ENCODE measurements around the gene MAGEC2. TPM values are rescaled to one million over a fixed set of nuclear protein-coding genes. Genes with fewer than 3 reads are reported as not detected.

MAGEC2 gene
- polyA plus RNA-seq (2011; rRNA removed) (not detected in 2 replicates), polyA minus RNA-seq (2011; rRNA and poly(A)+ RNA removed) (not detected in 2 replicates)

DNA sequence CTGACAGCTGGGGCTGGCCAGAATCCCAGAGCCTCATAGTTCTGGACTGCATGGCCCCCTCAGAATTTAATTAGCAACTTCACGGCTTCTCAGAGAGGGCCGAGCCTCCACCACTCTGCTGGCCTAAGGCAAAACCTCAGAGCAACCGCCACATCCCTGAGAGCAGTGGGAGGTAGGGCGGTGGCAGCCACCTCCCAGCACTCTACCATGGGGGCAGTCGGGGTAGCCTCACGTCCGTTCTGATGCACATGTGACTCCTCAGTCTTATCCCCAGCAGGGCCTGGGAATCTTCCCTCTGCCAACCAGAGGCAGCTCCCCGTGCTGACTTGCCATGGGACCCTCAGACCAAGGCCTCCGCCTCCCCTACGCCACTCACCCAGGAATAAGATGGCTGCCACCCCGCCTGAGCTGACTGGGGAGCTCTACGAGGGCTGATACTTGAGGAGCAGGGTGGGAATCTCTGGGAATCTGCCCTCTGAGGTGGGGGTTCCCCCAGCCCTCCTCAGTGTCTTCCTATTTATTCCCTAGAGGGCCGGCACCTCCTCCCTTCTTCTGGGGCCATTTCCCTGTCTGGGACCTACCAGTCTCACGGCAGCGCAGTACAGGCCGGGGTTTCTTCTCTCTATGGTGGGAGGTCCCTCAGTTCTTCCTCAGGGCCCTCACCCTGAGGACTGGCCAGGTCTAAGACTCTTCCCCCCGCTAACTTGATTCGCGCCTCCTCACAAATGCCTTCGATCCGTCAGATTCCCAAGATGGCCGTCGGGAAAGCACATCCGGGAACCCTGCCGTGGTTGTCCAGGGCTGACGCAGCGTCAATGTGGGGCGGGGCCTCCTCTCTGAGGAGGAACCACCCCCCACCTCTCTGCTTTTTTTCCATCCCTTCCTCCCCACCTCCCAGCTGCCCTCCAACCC is at the start of gene MAGEC2:
MAGEC2 (minus strand) TSS at position 769 of the 912 bp plus-strand sequence. CDS start 1,303 bp downstream, outside the sequence.
- Histone ChIP-seq H3K27ac (ENCODE audit: low read depth, low read length) (no peak within 1 kb of the TSS), H3K9me3 (ENCODE audit: control insufficient read depth, insufficient read depth, low read length) (peaks cover 20% of the 10 kb centered on the region), H3K27me3 (ENCODE audit: control insufficient read depth, insufficient read depth, low read length) (no peaks in the 10 kb centered on the region), H3K4me3 (ENCODE audit: low read depth, low read length) (no peak within 1 kb of the TSS)
- CTCF ChIA-PET, result no interaction called here
- TF ChIP-seq CTCF (IDR thresholded peaks at IDR 0.05; ENCODE audit: low read depth, low read length), result no peak
- POLR2A ChIA-PET, result no interaction called here
- DNase-seq (ENCODE audit: low read depth, low spot score), result no peak

DNA sequence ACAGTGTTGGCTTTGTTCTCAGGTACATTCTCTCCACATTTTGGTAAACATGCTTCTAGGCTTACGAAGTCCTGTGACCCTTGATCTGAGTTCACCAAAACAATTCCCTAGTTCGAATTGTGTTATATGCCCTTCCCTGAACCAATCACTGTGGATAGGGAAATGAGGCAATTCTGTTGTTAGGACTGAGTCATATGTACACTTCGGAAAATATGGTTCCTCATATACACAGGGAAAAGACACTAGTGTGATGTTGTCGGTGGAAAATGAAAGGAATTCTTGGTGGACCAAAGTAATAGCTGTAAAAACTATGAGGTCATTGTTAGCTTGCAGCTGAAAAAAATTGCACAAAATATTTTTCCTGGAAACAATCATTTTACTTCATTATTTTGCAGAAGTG is 46.6 kb upstream of the MAGEC2 start:
- POLR2A ChIA-PET, result no interaction called here
- peaks cover 7% of the 10 kb centered on the region for H3K9me3 ChIP-seq (ENCODE audit: control insufficient read depth, insufficient read depth, low read length)
- CTCF ChIA-PET, result no interaction called here
- TF ChIP-seq CTCF (IDR thresholded peaks at IDR 0.05; ENCODE audit: low read depth, low read length), result no peak
- H3K4me3 ChIP-seq (ENCODE audit: low read depth, low read length), result no peak overlapping the region
- no peak for DNase-seq (ENCODE audit: low read depth, low spot score)
- no peak overlapping the region for H3K27ac ChIP-seq (ENCODE audit: low read depth, low read length)
- no peaks in the 10 kb centered on the region for H3K27me3 ChIP-seq (ENCODE audit: control insufficient read depth, insufficient read depth, low read length)

- POLR2A ChIA-PET, result no interaction called here
- CTCF ChIA-PET, result no interaction called here
- H3K27ac ChIP-seq (ENCODE audit: low read depth, low read length), result no peak overlapping the region
- H3K4me3 ChIP-seq (ENCODE audit: low read depth, low read length), result no peak overlapping the region
- H3K27me3 ChIP-seq (ENCODE audit: control insufficient read depth, insufficient read depth, low read length), result no peaks in the 10 kb centered on the region
- TF ChIP-seq CTCF (IDR thresholded peaks at IDR 0.05; ENCODE audit: low read depth, low read length), result no peak
- H3K9me3 ChIP-seq (ENCODE audit: control insufficient read depth, insufficient read depth, low read length), result peaks cover 7% of the 10 kb centered on the region
- DNase-seq (ENCODE audit: low read depth, low spot score), result no peak
Measured at GRCh38 chrX:142251202-142251601, 46.1 kb upstream of the MAGEC2 start.

GRCh38 chrX:142250502-142250901 is 45.4 kb upstream of the MAGEC2 start:
- no peak for DNase-seq (ENCODE audit: low read depth, low spot score)
- TF ChIP-seq CTCF (IDR thresholded peaks at IDR 0.05; ENCODE audit: low read depth, low read length), result no peak
- H3K4me3 ChIP-seq (ENCODE audit: low read depth, low read length), result no peak overlapping the region
- no peak overlapping the region for H3K27ac ChIP-seq (ENCODE audit: low read depth, low read length)
- no peaks in the 10 kb centered on the region for H3K27me3 ChIP-seq (ENCODE audit: control insufficient read depth, insufficient read depth, low read length)
- ChIA-PET CTCF (no interaction called here), POLR2A (no interaction called here)
- H3K9me3 ChIP-seq (ENCODE audit: control insufficient read depth, insufficient read depth, low read length), result peaks cover 7% of the 10 kb centered on the region

GRCh38 chrX:142249721-142250120 is 44.6 kb upstream of the MAGEC2 start:
- Histone ChIP-seq H3K9me3 (ENCODE audit: control insufficient read depth, insufficient read depth, low read length) (peaks cover 12% of the 10 kb centered on the region), H3K27me3 (ENCODE audit: control insufficient read depth, insufficient read depth, low read length) (no peaks in the 10 kb centered on the region), H3K4me3 (ENCODE audit: low read depth, low read length) (no peak overlapping the region), H3K27ac (ENCODE audit: low read depth, low read length) (no peak overlapping the region)
- POLR2A ChIA-PET, result no interaction called here
- no peak for DNase-seq (ENCODE audit: low read depth, low spot score)
- TF ChIP-seq CTCF (IDR thresholded peaks at IDR 0.05; ENCODE audit: low read depth, low read length), result no peak
- CTCF ChIA-PET, result no interaction called here

All from AG04450 (cell line).